HFF-Myc (cell line): ENCODE data around the gene MMP21.

Experiments
- DNase-seq: peaks from one replicate; pipeline ENCODE4 v3.0.0-alpha.2; 2011; ENCODE audit warnings: low read depth; ENCODE audit errors: extremely low read depth
- H3K4me3 ChIP-seq: replicated peaks from 2 replicates; pipeline ENCODE4 v1.5.1; 2011; ENCODE audit warnings: low read depth, mild to moderate bottlenecking, control low read depth, low read length
- TF ChIP-seq, protein P1 (sequence below): IDR thresholded peaks from 2 replicates; pipeline ENCODE4 v1.5.1; 2012; ENCODE audit warnings: mild to moderate bottlenecking, low read depth, low read length, control low read depth; ENCODE audit errors: missing control alignments

MMP21 gene

DNA sequence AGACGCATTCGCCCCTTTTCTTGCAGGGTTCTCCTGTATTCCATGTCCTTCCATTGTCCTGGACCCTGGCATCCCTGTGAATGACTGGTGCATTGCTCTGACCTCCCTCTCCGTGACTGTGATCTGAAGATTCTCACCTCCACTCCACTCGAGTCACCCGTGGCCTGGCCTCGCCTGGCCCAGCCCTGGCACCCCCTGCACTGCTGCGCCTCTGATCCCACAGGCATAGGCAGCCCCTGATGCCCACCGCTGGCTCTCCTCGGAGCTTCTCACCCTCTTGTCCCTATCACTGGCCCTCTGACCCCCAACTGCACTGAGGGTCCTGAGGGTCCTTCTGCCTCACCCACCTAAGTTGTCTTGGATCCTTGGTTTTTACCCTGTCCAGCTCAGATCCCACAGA lies 2.2 kb upstream of the MMP21 start:
- no peak for DNase-seq
- TF ChIP-seq, protein P1, sequence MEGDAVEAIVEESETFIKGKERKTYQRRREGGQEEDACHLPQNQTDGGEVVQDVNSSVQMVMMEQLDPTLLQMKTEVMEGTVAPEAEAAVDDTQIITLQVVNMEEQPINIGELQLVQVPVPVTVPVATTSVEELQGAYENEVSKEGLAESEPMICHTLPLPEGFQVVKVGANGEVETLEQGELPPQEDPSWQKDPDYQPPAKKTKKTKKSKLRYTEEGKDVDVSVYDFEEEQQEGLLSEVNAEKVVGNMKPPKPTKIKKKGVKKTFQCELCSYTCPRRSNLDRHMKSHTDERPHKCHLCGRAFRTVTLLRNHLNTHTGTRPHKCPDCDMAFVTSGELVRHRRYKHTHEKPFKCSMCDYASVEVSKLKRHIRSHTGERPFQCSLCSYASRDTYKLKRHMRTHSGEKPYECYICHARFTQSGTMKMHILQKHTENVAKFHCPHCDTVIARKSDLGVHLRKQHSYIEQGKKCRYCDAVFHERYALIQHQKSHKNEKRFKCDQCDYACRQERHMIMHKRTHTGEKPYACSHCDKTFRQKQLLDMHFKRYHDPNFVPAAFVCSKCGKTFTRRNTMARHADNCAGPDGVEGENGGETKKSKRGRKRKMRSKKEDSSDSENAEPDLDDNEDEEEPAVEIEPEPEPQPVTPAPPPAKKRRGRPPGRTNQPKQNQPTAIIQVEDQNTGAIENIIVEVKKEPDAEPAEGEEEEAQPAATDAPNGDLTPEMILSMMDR: no peak
- no peak overlapping the region for H3K4me3 ChIP-seq

DNA sequence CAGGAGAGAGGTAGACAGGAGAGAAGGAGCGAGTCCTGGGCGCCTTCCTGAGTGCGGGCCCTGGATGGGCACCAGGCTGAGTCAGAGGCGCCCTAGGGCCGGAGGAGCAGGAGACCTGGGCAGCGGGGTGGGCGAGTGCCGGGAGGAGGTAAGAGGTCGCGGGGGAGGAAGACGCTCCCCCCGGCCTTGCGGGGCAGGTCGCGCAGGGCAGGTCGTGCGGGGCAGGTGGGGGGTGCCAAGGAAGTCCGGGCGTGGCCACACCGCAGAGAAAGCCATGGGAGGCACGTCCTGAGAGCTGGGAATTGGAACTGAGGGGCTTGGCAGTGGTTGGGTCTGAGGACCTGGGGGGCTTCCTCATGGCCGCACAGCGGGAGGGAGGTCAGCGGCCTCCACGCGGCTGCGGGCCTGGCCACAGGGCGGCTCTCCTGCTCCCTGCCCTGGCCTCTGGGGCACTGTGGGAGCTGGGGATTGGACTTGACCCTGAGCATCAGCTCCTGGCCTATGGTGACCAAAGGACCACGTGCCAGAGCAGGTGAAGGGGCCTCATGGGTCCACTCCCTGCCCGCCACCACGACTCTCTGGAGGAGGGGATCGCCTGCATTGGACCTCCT lies 935 bp downstream of the MMP21 start:
- DNase-seq: no peak
- TF ChIP-seq, protein P1: no peak
- H3K4me3 ChIP-seq: no peak overlapping the region

DNA sequence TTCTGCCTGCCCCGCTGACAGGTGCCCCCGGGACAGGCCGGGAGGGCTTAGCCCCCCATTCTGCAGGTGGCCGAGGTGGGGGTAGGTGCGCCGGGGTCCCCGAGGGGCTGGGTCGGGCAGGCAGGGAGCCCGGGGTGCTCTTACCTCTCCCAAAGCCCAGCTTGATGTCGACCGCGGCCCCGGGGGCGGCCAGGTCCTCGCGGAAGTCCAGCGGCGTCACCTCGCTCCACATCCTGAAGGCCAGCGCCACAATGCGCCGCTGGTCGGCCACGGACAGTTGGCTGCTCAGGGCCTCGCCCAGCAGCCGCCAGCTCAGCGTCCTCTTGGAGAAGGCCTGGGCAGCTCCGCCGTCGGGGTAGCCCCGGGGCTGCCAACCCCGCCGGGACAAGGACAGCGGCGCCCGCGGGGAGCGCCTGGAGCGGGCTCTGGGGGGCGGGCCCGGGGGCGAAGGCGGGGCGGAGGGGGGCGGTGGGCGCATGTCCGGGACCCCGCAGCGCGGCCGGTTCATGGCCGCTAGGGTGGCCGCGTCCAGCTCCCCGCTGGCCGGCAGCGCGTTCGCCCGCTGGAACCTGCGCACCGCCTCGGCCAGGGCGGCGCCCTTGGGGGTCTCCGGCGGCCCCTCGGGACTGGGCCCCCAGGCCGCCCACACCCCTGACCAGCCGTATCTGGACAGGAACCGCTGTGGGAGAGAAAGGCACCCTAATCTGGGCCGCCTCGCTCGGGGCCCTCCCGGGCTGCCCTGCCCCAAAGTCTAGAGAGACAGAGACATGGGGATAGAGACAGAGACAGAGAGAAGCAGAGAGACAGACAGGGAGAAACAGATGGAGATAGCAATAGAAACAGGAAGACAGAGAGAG lies 1.7 kb downstream of the MMP21 start:
- DNase-seq: no peak
- no peak overlapping the region for H3K4me3 ChIP-seq
- TF ChIP-seq, protein P1: no peak

DNA sequence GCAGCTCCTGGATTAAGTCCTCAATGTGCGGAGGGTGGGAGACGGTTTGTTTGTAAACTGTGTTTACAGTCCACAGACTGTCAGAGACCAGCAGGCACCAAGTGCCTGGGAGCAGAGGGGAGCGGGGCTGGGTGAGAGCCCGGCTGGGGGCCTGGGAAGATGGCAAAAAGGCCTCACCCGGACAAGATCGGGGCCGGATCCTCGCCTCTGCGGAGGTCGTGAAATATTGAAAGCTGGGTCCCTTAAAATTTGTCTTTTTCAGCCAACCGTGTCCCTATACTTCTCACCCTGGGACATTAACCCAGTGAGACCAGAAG lies 2.8 kb downstream of the MMP21 start:
- no peak overlapping the region for H3K4me3 ChIP-seq
- no peak for DNase-seq
- TF ChIP-seq, protein P1: no peak

DNA sequence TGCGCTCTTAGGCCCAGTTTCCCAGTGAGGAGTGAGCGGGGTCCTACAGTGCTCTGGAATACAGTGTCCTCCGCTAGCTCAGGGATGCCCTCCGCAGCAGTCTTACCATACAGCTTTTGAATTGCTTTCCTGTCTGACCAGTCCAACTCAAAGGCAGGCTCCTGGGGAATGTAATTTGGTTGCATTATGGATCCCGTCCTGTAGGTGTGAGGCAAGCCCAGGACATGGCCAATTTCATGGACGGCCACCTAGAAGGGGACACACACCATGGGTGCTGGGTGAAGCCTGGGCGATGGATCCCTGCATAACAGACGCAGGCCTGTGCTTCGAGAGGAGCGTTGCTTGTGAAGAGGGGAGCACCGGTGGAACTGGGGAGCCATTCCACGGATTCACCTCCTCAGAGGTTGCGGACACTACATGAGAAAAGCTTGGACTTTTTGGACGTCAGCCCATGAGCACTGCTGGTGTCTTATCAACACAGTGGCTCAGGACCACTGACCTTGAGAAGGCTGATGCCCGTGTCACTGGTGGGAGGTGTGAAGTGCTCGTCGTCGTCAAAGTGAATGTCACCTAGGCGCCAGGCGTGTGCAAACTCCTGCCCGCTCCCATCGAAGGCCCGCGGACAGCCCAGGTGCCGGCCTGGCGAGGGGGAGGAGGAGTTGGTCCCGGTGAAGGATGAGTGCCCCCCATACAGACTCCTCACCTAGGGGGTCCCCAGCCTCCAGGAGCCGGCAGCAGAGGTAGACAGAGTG lies 3.3 kb downstream of the MMP21 start:
- TF ChIP-seq, protein P1: no peak
- DNase-seq: no peak
- no peak overlapping the region for H3K4me3 ChIP-seq

- H3K4me3 ChIP-seq: no peak overlapping the region
- no peak for DNase-seq
- TF ChIP-seq, protein P1: no peak
These were observed 4.8 kb downstream of the MMP21 start for GRCh38 chr10:125770844-125771243.
